ENCODE measurements around the gene ENOX2.
"Not testable (repeated sequence)": the region's sequence is repeated elsewhere in the genome, so short reads cannot be mapped to it uniquely, and the experiment has no call there.

ENOX2 gene

GRCh38 chrX:130758072-130758471 is 144.9 kb downstream of the ENOX2 start:
- FAIRE-seq (no peak), DNase-seq (ENCODE audit: low spot score) (no peak)

- FAIRE-seq (no peak), DNase-seq (ENCODE audit: low spot score) (no peak)
Observed at GRCh38 chrX:130756233-130756632, 146.8 kb downstream of the ENOX2 start.

- no peak for FAIRE-seq
- no peak for DNase-seq (ENCODE audit: low spot score)
Observed at GRCh38 chrX:130754353-130754752, 148.7 kb downstream of the ENOX2 start.

- no peak for FAIRE-seq
- no peak for DNase-seq (ENCODE audit: low spot score)
Observed at GRCh38 chrX:130746709-130747342, 156.2 kb downstream of the ENOX2 start.

GRCh38 chrX:130746077-130746476 is 156.9 kb downstream of the ENOX2 start:
- FAIRE-seq (no peak), DNase-seq (ENCODE audit: low spot score) (no peak)

DNA sequence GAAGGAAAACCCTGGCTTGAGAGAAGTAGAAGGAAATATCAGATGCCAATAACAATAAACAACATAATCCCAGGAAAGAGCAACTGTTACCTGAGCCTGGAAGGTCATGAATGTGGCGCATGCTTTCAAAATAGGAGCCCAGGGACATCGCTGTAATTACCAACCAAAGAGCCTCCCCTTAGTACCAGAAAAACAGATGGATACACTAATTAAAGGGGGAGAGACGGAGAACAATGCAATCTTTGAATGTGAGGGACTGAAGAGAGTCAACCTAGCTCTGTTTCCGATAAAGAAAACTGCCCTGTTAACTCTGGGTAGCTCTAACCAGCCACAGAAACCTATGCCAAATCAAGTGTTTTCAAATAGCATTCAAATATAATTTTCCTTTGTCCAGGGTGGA is 161.4 kb downstream of the ENOX2 start:
- DNase-seq (ENCODE audit: low spot score) (no peak), FAIRE-seq (no peak)

GRCh38 chrX:130741151-130741550 is 161.9 kb downstream of the ENOX2 start:
- DNase-seq (ENCODE audit: low spot score) = no peak
- no peak for FAIRE-seq

GRCh38 chrX:130738638-130739195 is 164.3 kb downstream of the ENOX2 start:
- FAIRE-seq = no peak
- DNase-seq (ENCODE audit: low spot score) = no peak

- FAIRE-seq (no peak), DNase-seq (ENCODE audit: low spot score) (no peak)
Observed at GRCh38 chrX:130734713-130735112, 168.3 kb downstream of the ENOX2 start.

DNA sequence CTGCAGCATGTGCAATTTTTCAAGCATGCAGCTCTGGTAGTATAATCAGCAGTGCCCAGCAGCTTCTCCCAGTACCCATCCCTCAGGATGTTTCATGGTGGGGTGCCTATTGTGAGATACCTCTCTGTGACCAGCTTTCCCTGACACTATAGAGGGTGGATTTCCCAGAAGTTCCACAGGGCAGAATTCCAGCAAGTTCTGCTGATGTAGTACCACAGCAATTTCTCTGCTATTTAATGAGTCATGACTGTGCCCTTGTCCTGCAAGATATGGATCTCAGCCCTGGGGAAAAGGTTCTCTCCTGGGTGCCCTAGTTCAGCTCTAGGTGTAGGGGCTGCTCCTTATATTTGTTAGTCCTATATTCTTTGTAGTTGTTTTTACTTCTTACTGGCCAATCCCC is 174.8 kb downstream of the ENOX2 start:
- DNase-seq (ENCODE audit: low spot score) (peak; percentile 26), FAIRE-seq (no peak)

DNA sequence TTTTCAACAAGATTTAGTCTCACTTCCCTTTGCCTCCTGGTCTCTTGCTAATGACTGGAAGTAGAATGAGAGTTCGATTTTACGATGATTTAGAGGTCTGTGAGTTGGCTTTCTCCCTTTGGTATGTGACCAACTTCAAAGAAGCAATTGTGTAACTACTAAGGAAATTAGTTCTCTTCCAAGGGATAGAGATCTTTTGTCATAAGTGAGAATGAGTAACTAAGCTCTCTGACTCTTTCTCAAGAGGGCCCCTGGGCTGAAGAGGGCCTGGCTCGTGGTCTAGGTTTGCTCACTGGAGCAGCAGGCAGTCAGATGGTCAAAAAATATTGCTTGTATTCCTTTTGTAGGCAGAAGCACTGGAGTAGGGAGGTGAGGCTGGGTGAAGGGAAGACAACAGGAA is 176.3 kb downstream of the ENOX2 start:
- no peak for DNase-seq (ENCODE audit: low spot score)
- no peak for FAIRE-seq

DNA sequence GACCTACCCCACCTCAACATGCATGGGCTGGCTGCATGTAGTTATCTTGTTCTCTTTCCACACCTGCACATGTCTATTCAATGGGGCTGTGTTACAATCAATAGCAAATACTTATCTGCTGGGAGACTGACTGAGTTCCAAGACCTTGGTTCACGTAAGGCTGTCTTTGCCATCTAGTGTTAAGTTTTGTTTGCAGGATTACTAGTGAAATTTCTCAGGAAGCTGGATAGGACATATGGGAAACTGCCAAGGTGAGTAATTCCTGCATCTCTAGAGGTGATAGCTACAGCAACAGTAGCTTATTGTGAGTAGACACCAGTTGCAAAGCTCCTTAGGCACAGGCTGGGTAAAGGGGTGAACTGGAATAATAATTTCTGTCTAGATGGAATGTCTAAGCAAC is 177.5 kb downstream of the ENOX2 start:
- DNase-seq (ENCODE audit: low spot score) (no peak), FAIRE-seq (no peak)

GRCh38 chrX:130719413-130719812 is 183.6 kb downstream of the ENOX2 start:
- no peak for DNase-seq (ENCODE audit: low spot score)

DNA sequence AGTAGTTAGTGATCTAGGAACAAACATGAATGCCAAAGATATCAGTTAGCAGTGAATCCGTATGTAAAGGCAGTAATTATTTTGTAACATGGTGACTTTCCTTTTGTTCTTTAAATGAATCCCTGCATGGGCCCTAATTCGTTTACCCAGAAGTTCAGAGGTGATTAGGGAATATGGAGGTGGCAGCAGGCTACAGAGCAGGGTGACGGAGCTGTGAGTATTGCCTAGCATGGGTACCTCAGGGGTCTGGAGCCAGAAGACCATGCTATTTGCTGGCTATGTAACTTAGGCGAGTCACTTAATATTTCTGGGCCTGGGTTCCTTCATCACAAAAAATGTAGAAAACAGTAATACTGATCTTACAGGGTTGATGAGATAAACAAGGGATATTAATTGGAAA is 184.9 kb downstream of the ENOX2 start:
- FAIRE-seq (no peak), DNase-seq (ENCODE audit: low spot score) (no peak)

More at GRCh38 chrX:130719413-130719812, 183.6 kb downstream of the ENOX2 start:
- no peak for FAIRE-seq

GRCh38 chrX:130716781-130717413 is 186.1 kb downstream of the ENOX2 start:
- FAIRE-seq (no peak), DNase-seq (ENCODE audit: low spot score) (no peak)

DNA sequence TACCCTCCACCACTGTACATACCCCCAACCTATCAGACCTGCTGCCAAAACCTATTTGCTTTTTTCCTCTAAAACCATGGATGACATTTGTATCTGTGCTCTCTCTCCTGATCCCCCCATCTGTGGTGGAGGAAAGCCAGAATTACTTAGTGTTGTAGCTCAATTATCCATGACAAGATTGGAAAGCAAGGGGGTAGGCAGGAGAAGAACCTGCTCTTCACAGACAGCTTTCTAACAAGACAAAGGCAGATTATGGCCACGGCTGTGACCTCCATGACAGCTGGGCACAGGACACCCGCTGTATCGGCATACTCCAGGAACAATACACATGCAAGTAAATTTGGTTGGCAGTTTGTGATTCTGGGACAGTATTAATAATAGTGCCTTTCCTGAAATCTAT is 186.7 kb downstream of the ENOX2 start:
- DNase-seq (ENCODE audit: low spot score) (no peak), FAIRE-seq (no peak)

- no peak for DNase-seq (ENCODE audit: low spot score)
- FAIRE-seq = peak; percentile 74
Observed at GRCh38 chrX:130715299-130715698, 187.7 kb downstream of the ENOX2 start.

- FAIRE-seq = no peak
Observed at GRCh38 chrX:130714665-130715064, 188.3 kb downstream of the ENOX2 start.

GRCh38 chrX:130714135-130714534 is 188.9 kb downstream of the ENOX2 start:
- FAIRE-seq (no peak), DNase-seq (ENCODE audit: low spot score) (no peak)

More at GRCh38 chrX:130714665-130715064, 188.3 kb downstream of the ENOX2 start:
- DNase-seq (ENCODE audit: low spot score) = no peak

- DNase-seq (ENCODE audit: low spot score); FAIRE-seq: not testable (repeated sequence)
Observed at GRCh38 chrX:130709178-130709577, 193.8 kb downstream of the ENOX2 start.

DNA sequence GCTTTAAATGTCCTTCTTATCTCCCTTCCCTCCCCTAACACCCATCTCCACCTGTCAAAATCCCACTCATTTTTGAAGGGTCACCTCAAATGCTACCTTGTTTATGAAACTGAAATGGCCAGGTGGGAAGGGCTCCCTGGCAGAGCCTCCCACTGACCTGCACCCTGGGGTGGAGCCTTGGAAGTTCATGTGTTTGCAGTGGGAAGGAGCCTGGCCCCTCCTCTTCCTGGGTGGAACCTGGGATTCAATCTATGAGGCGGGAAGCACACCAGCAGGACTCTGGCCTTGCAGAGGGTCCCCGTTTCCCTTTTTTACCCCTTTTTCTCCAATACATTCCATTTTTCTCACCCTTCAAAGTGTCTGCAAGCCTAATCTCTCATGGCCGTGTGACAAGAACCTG is 197.4 kb downstream of the ENOX2 start:
- FAIRE-seq (no peak), DNase-seq (ENCODE audit: low spot score) (no peak)

GRCh38 chrX:130704053-130705038 is 198.7 kb downstream of the ENOX2 start:
- DNase-seq (ENCODE audit: low spot score) (no peak), FAIRE-seq (no peak)
